NCI-H69 (cell line): ENCODE data around the gene SPAAR.
A peak's percentile ranks its signal among the peaks of the same experiment; 100 is the strongest.
"Not testable (repeated sequence)": the region's sequence is repeated elsewhere in the genome, so short reads cannot be mapped to it uniquely, and the experiment has no call there.

Source experiments
- DNase-seq: peaks from one replicate; lab custom pipeline; 2025; lab: John Stamatoyannopoulos, UW

Gene SPAAR

GRCh38 chr9:35923598-35923926 lies 14.3 kb downstream of the SPAAR start:
- DNase-seq = no peak

DNA sequence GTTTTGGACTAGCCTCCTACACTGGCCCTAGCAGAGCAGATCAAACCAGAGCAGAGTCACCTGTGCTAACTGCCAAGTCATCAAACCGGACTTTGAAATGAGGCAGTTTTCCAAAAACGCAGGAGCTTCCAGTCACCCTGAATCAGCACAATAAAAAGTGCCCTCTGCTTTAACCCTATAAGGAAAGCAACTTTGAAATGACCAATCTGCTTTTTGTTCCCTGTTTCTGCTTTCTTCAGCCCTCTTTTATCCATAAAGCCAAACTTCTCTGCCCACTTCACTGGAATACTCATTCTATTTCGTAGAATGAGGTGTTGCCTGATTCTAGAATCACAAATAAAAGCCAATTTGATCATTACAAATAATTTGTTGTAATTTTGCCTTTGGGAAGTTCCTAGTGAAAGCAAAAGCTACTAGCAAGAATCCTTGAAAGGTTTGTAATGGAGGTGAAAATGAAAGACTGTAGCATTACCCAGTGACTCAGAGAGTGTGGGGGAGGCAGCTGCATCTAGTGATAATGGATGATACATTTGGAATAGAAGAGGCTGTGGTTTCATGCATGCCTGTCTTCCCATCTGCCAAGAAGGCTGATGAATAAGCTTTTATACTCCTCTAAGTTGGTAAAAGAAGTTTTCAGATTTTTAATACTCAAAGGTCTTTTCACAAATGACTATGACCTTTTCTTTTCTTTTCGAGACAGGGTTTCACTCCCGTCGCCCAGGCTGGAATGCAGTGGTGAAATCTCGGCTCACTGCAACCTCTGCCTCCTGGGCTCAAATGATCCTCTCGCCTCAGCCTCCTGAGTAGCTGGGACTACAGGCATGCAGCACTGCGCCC lies 14.9 kb downstream of the SPAAR start:
- no peak for DNase-seq

DNA sequence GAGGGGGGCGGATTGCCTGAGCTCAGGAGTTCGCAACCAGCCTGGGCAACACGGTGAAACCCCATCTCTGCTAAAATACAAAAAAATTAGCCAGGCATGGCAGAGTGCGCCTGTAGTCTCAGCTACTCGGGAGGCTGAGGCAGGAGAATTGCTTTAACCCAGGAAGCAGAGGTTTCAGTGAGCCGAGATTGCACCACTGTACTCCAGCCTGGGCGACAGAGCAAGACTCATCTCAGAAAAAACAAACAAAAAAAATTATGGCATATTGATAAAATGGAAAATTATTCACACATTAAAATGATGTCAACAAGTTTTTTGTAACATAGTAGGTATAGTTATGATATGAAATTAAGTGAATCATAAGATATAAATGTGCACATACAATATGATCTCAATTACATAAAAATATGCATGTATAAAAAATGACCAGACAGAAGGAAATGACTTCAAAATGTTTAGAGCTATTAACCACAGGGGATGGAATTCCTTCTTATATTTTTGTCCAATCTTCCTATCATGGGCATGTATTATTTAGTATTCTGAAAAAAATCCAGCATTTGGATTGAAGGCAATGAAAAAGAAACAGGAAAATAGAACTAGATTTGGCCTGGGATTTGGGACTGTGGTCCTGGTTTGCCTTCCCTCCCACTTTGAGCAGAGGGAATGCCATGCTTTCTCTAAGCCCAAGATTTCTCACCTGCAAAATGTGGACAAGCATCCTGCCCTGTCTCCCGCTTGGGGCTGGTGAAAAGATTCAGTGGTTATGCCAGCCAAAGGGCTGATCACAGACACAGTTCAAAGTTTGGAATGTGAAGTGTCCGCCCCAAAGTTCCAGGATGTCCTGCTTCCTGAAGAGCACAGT lies 19.5 kb downstream of the SPAAR start:
- no peak for DNase-seq

DNA sequence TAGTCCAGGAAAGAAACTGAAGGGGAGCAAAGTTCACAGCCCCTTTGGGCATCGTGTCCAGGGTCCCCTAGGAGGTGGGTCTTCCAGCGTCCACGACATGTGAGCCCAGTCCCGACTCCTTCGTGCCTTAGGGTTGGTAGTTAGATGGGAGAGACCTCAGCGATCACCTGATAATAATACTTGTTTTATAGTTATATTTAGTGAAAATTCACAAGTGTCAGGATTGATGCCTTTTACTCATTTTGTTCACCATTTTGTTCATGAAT lies 20.1 kb downstream of the SPAAR start:
- DNase-seq = no peak

DNA sequence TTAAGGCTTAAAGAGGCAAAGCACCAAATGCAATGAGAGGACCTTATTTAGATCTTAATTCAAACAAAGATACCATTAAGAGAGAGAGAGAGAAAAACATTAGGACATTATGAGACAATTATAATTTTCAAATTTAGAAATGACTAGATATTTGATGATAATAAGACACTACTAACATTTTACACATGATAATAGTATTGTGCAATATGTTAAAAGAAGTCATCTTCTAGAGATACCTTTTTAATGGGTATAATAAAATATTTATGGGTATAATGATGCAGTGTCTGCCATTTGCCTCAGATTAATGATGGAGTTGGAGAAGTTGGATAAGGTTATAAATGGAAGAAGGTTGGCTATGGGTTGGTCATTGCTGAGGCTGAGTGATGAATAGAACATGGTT lies 21.2 kb downstream of the SPAAR start:
- no peak for DNase-seq

GRCh38 chr9:35930989-35931388 lies 21.7 kb downstream of the SPAAR start:
- no peak for DNase-seq

DNA sequence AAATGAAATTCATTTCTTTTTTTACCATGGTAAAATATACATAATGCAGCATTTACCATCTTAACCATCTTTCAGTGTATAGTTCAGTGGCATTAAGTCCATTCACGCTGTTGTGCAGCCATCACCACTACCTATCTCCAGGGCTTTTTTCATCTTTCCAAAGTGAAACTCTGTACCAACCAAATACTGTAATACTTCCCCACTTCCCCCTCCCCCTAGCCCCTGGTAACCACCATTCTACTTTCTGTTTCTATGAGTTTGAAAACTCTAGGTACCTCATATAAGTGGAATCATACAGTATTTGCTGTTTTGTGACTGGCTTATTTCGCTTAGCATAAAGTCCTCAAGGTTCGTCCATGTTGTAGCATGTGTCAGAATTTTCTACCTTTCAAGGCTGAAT lies 23.4 kb downstream of the SPAAR start:
- DNase-seq = no peak

GRCh38 chr9:35933550-35934067 lies 24.3 kb downstream of the SPAAR start:
- DNase-seq = no peak

DNA sequence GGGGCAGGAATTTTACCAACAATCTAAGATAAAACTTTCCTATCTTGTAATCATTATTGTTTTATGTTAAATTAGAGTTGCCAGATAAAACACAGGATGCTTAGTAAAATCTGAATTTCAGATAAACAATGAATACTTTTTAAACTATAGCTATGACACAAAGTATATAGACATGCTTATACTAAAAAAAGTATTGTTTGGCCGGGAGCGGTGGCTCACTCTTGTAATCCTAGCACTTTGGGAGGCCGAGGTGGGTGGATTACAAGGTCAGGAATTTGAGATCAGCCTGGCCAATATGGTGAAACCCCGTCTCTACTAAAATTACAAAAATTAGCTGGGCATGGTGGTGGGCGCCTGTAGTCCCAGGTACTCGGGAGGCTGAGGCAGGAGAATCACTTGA lies 24.8 kb downstream of the SPAAR start:
- not testable (repeated sequence) for DNase-seq

DNA sequence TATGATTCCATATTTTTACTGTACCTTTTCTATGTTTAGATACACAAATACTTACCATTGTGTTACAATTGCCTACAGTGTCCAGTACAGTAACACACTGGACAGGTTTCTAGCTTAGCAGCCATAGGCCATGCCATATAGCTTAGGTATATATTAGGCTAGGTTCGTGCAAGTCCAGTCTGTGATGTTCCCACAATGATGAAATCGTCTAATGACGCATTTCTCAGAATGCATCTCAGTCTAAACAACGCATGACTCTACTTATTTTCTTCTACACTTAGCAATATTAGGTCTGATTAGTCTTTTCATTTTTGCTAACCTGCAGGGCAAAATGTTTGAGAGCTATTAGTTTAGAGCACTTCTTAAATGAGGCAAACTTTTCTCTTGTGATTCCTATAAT lies 26.0 kb downstream of the SPAAR start:
- no peak for DNase-seq

DNA sequence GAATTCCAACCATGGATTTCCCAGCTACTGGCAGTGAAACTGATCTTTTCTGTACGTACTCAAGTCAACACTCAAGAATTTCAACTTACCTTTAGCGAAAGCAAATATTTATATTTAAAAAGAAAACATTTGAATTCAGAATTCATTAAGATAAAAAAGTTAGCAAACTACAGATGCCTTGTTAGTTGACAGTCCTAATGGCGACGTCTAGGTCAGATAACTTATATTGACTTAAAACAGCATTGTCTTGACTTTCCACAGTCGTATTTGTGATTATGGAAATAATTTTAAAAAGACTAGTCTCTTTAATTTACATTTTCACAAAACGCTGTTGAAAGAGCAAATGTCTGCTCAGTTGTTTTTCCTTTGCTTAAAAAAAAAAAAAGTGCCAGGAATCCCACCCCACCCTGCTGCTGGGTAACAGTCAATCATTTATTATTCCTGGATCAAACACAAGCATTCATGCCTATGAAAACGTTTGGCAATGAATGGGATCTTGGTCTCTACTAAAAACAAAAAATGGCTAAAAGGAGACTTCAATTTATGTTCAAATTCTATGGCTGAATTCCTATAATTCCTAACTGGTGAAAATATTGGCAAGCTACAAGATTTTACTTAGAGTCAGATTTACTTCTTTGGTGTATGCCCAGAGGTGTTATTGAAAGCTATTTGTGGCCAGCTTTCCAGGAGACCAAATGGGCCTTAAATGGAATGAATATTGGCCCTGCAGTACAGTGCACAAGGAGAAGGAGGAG lies 26.6 kb downstream of the SPAAR start:
- no peak for DNase-seq

- DNase-seq = no peak
Measured at GRCh38 chr9:35937227-35937626, 27.9 kb downstream of the SPAAR start.

GRCh38 chr9:35938474-35939356 lies 29.4 kb downstream of the SPAAR start:
- no peak for DNase-seq

- no peak for DNase-seq
Measured at GRCh38 chr9:35939679-35940250, 30.5 kb downstream of the SPAAR start.

- no peak for DNase-seq
Measured at GRCh38 chr9:35940458-35941407, 31.4 kb downstream of the SPAAR start.

DNA sequence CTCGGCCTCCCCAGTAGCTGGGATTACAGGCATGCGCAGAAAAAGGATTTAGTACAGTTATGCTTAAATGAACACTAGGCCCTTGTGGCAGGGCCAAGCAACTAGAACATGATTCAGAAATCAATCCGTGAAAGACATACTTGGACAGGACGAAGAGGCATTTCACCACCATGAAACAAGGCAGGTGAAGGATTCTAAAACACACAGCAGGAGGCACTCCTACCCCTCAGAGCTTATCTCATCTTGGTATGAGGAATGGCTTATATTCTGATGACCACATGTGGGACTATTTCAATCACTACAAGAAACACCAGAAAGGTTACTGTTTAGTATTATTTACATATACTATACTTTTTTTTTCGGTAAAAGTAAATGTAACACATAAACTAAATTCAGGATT lies 33.0 kb downstream of the SPAAR start:
- no peak for DNase-seq

DNA sequence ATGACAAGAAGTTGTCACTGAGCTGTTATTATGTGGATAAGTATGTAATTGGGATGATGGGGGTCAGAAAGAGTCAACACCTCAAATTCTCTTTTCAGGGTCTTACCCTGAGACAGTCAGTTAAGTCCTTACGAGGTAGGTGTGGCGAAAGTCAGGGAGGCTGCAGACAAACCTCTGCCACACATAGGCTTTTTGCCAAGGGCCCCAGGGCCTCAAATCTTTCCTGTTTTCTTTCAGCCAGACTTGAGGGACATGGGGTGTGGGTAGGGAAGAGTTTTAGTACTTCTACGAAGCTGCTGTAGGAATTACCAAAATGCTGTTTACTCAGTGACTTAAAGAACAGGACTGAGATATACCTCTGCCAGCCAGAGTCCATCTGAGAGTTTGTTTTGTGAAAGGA lies 34.9 kb downstream of the SPAAR start:
- DNase-seq = no peak

GRCh38 chr9:35944841-35945240 lies 35.6 kb downstream of the SPAAR start:
- DNase-seq = no peak

GRCh38 chr9:35945341-35946018 lies 36.2 kb downstream of the SPAAR start:
- DNase-seq = peak; percentile 90

GRCh38 chr9:35948451-35948850 lies 39.2 kb downstream of the SPAAR start:
- no peak for DNase-seq
